Measurements from ENCODE around the gene CRIM1.

Gene CRIM1

DNA sequence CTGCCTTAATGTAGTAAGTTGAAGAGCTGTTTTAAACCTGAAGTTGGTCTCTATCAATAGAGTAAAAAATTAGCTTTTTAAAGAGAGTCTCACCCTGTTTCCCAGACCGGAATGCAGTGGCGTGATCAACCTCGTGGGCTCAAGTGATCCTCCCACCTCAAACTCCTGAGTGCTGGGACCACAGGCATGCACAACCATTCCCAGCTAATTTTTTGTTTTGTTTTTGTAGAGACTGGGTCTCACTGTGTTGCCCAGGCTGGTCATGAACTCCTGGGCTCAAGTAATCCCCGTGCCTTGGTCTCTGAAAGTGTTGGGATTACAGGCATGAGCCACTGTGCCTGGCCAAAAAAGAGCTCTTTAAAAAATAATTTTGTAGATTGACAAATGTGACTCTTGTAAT is 40.3 kb downstream of the CRIM1 start:
- no peak overlapping the region for H3K4me3 ChIP-seq (ENCODE audit: low read depth, low read length)

DNA sequence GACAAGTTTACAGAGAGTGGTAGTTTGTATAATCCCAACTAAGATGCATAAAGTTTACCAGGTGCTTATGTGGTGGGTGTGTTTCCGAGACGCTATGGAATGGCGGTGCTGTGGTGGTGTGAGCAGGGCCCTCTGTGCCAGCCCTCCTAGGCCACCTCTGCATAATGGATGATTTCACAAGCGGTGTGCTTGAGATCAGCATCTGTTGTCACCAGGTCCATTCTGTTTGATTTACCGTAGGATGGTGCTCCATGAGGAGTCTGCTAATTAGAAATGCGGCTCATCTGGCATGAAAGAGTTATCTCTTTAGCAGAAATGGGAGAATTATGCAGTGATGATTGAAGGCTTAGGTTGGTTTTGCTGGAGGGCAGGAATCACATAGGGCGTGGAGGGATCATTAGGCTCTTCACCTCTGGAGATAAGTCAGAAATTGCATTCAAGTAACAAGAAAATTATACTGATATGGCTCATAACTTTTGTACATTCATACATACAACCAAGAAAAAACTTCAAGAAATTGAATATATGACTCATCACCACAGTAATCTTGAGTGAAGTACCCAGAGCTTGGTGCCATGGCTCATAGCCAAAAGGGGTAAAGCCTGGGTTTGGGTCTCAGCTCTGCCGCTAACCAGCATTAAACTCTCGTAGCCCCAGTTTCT is 41.4 kb downstream of the CRIM1 start:
- no peak overlapping the region for H3K4me3 ChIP-seq (ENCODE audit: low read depth, low read length)

DNA sequence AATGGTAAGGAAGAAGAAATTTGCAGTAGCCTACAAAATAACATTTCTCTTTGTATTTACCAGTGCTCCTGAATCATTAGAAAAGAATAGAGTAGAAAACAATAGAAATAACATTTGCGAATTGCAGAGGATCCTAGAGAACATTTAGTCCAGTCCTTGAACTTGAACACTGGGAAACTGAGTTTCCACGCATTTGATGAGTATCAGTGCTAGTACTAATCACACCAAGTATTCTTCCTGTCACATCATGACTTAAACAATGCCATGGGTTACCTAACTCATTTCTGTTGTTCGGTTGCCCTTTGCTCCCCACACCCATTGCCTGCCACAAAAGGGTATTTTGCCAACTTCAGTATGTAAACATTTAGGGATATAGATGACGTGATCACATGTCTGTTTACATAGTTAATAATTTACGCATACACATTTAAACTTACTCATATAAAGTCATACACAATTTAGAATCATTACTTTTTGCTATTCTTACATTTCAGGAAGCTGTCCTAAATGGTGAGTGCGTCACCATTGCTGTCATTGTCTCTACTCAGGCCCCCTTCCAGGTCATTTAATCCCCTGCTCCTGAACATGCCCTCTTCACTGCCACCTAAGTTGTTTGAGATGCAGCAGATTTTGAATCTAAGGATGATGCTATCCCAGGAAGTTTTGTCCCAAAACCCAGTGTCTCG is 42.3 kb downstream of the CRIM1 start:
- no peak overlapping the region for H3K4me3 ChIP-seq (ENCODE audit: low read depth, low read length)

DNA sequence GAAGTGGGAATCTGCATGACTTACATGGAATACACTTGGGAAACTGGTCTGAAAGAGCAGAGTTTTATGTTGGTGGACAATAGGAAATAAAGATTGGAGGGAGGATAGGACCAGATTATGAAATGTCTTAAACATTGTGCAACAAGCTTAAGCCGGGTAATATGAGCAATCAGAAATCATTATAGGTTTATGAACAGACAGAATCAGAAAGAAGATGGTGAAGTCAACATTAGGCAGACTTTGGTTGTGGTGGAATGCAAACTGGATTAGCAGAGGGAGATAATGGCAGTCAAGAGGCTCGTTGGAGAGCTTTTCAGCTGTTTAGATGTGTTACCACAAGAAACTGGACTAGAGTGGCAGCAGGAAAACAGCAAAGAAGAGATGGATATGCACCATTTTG is 43.5 kb downstream of the CRIM1 start:
- H3K4me3 ChIP-seq (ENCODE audit: low read depth, low read length), result no peak overlapping the region

DNA sequence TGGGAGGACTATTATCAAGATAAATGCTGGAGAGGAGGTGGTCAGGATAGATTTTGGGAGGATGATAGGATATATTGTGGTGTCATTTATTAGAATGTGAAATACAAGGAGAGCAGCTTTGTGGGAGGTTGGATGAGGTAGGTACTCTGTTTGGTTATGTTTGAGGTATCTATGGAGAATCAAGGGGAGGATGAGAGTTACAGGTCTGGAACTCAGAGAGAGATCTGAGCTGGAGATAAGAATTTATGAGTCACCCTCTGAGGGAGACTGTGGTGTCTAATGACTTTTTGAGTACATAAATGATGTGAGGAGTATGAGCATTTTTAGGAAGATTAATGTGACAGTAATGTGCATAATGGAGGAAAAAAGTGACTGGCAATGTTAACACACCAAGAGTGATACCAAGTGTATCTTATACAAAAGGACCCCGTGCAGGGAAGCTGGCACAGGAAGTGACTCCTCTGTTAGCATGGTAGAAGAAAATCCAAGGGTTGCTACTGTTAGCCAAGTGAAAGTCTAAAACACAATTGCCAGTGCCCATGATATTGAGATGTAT is 48.2 kb downstream of the CRIM1 start:
- H3K4me3 ChIP-seq (ENCODE audit: low read depth, low read length), result no peak overlapping the region

DNA sequence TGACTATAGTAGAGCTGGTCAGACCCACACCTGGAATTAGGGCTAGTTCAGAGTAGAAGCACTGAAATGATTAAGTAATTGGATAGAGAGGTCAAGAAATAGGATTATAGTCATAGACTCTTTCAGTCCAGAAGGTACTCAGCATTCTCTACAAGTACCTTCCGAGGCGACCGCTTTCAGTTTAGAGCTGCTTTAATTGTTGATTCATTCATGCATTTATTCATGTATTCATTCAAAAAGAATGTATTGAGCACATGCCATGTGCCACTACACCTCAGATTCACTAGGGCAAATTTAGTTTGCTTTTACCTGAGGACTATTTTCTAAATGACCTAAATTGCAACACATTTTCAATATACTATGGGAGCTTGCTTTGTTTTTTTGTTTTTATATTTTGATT is 48.7 kb downstream of the CRIM1 start:
- H3K4me3 ChIP-seq (ENCODE audit: low read depth, low read length), result no peak overlapping the region

DNA sequence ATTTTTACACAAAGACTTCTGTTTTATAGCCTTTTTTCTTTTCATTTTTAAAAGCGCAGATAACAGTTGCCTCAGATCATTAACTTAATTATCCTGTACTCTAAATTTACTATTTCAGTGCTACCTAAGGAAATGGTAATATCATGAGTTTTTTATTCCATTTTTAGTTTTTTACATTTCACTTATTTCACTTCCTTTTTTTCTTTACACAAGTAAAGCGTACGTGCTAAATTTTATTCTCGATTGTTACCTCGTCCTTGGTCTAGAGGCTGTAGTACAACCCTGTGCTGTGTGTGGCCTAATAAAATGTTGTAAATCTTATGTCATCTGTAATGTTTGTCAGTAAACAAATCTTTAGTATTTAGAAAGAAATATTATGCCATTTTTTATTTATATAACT is 49.2 kb downstream of the CRIM1 start:
- H3K4me3 ChIP-seq (ENCODE audit: low read depth, low read length), result no peak overlapping the region

DNA sequence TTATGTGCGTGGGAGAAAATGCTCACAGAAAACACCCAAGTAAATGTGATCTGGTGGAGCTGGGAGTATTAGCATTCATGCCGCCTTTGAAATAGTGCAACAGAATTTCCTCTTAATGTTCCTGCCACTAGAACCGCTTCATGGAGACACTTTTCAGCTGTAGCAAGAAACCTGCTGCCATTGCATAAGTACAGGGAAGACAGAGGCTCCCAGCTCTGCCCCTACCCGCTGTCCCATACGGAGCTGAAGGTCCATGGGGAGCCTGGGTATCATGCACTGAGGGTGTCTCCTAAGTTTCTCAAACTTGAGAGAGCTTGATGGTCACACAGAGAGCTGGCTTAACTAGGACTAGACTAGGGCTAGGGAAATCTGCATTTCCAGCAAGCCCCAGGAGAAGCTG is 49.6 kb downstream of the CRIM1 start:
- H3K4me3 ChIP-seq (ENCODE audit: low read depth, low read length), result no peak overlapping the region

DNA sequence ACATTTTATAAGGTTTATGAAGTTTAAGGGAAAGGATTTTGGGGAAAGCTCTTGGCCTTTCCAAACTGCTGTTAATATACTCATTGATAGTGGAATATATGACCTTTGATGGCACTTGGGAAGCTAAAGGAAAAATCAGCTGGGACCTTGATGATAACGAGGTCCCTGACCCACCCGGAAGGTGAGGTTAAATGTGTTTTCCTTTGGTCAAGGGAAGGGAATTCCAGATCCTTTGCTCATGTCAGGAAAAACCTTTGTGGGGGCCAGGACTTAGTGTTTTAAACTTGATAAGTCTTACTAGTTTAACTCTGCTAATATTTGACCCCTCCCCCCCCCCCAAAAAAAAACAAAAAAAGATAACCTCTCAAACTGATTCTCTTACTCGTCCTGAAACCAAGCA is 50.7 kb downstream of the CRIM1 start:
- H3K4me3 ChIP-seq (ENCODE audit: low read depth, low read length), result no peak overlapping the region

DNA sequence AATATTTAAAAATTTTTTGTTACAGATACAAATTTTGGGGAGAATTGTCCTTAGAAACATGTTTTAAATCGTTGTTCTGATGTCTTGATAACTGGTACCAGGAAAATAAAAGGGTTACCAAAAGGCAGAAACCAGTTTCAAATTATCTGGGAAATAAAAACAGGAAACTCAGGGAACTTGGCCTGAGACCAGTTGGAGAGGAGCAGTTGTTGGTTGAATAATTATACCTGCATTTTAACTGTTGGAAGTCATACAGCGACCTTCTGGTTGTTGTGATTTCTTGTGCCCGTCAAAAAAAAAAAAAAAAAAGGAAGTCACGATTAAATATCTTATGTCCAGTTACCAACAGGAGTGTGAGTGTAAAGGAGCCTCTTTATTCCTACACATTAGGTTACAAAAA is 51.8 kb downstream of the CRIM1 start:
- H3K4me3 ChIP-seq (ENCODE audit: low read depth, low read length), result no peak overlapping the region

DNA sequence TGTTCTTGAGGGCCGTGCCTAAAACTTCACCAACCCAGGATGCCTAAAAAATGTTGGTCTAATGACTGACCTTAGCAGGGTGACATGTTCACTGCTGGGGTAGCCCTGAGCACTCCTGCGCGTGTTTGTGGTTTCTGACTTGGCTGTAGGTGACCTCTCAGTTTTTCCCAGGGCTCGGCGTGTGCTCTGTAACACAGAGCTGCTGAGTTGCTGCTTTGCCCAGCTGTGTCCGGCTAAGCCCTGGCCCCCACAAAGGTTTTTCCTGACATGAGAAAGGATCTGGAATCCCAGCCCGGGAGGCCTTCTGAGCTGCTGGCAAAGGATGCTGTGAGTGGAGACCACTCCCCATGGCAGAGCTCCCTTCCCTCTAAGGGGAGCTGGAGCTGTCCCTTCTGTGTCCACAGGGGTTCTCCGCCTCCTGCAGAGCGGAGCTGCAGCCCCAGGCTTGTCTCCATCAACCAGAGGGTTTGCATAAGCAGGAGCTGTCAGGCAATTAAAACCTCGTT is 52.7 kb downstream of the CRIM1 start:
- H3K4me3 ChIP-seq (ENCODE audit: low read depth, low read length), result no peak overlapping the region

DNA sequence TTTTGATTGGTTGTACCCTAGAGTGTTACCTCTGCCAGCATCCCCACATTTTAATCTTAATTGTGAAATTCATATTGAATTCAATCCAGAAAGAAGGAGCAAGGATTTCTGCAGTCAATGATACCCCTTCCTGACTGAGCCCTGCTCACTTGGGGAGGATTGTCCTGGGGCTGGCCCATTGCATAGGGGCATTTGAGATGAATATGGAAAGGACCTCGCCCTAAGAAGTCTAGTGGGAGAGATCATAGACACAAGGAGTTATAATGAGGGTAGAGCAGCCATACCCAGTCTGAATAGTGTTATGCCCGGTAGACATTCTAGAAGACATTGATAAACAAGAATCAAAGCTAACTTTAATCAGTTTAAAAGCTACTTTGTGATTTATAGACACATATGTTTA is 53.8 kb downstream of the CRIM1 start:
- H3K4me3 ChIP-seq (ENCODE audit: low read depth, low read length), result no peak overlapping the region

DNA sequence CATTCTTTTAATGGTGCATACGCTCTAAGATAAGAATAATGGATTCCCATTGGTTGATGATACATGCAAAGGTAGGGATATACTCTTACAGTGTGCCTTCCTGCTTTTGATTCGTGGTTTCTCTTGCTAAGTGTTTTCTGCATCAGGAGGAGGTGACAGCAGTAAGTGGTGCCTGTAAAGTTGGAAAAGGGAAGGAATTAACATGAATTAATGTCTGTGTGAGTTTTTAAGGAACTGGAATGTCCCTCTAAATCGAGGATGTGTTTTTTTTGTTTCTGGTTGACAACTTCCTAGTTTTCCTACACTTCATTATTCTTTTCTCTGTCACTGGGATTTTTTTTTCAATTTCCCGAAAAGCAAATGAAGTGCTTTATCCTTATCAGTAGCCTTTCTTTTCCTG is 54.4 kb downstream of the CRIM1 start:
- no peak overlapping the region for H3K4me3 ChIP-seq (ENCODE audit: low read depth, low read length)

DNA sequence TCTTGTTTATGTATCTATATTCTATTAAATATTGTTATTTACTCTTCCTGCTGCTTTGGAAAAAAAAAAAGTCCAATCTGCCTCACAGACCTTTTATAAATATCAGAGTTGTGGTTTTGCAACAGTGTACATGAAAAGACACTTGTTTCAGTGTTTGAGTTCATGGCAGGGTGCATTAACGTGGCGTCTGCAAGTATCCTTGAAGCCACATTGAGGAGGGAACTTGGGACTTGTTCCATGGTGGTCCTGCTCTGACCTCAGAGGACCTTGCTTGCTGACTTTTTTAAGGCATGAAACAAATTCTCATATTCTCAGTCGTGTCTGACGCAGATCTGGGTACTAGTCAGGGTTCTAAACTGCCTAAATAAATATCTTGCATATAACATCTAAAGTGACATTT is 55.1 kb downstream of the CRIM1 start:
- H3K4me3 ChIP-seq (ENCODE audit: low read depth, low read length), result no peak overlapping the region

DNA sequence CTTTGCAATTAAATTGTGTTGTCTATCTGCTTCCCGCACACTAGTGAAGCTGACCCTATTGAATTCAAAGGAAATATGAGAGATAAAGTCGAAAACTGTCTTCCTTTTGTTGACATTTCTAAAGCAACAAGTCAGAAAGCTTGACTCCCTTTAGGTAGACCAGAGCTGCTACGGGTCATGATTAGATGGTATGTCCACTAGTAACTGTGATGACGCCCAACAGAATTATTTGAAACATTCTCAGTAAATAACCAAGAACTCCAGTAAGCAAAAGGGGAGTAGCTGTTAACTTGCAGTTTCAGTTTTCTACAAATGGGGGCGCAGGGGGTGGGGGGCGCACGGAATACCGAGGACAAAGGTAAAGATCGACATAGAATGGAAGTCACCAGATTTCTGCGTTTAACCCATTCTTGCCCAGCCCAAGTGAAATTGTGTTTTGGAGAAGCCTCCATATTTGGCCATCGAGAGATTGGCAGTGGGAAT is 56.4 kb downstream of the CRIM1 start:
- H3K4me3 ChIP-seq (ENCODE audit: low read depth, low read length), result no peak overlapping the region

DNA sequence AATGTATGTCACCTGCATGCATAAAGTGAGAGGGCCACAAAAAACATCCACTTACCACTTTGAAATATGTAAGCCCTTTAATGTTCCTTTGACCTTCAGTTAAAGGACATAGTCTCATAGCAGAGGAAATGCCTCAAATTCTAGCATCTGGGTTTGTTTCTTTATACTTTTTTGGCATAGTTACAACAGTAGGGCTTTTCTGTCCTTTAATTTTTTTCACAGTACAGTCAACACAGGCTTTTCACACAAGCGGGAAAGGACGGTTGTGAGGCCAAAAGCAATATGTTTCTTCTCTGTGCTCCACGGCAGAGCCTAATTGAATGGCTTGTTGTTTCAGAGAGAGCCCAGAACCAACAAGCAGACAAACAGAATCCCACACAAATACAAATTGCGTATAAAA is 57.6 kb downstream of the CRIM1 start:
- no peak overlapping the region for H3K4me3 ChIP-seq (ENCODE audit: low read depth, low read length)

DNA sequence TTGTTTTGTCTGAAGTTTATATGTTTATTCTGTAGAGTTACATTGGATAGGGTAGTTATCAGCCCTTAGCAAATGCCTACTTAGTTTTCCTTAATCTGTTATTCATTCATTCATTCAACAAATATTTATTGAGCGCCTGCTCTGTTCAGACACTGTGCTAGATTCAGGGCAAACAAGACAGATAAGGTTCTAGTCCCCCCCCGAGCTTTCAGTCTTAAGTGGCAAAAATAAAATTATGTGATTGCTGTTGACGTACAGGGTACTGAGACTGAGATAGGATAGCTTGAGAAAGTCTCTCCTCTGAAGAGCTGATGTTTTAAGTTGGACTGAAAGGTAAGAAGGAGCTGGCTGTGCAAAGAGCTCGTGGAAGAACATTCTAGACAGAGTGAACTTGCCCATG is 58.7 kb downstream of the CRIM1 start:
- no peak overlapping the region for H3K4me3 ChIP-seq (ENCODE audit: low read depth, low read length)

DNA sequence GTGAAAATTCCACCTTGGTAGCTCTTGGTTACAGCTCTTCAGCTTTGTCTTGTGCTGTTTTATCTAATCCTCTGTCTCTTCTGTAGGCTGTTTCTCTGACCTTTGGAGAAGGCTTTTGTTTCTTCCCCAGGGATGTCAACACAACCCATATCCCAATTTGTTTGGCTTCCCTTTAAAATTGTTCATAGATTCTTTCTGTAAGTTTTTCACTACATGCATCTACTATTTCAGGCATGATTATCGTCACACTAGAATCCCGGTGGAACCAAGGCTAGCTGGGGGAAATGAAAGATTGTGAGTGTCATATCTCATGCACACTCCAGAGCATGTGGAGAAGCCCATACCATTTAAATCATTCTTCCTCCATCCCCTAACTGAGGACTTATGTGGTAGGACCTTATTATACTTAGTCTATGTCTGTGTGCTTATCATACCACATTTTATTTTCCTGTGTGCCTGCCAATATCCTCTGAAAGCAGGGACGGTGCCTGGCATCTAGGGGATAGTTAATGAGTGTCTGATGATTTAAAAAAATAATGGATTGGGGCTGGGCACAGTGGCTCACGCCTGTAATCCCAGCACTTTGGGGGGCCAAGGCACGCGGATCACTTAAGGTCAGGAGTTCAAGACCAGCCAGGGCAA is 59.9 kb downstream of the CRIM1 start:
- H3K4me3 ChIP-seq (ENCODE audit: low read depth, low read length), result no peak overlapping the region

DNA sequence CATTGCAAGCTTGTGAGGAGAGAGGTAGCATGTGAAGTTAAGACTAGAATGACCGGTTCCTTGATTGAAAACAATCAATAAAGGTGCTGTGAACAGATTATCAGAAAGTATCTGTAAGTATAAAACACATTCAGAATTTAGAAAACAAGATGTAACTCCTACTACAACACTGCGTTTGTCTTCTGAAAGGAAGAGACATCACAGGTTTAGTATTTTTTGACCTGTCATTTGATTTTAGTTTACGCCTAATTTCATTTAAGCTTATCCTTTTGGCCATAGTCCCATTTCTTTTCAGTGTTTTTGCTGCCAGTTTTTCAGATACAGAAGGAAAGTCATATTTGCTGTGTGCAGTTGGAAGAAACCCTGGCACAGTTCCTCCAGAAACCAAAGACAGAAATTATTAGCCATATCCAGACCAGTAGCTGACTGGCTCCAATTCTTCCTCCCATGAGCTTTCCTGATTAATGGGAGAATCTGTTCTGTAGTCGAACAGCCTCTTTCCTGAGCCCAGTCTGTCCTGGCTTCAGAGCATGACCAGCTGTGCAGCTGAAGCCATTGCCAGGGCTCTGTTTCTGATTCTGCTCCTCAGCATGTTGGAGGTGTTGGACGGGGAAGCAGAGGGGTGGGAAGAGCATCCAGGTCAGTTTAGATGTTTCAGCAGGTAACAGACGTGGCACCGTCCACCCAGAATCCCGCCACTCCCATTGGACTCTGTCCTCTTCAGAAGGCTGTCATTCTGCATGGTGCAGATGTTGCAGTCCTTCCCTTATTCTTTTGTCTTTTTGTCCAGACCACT is 61.0 kb downstream of the CRIM1 start:
- no peak overlapping the region for H3K4me3 ChIP-seq (ENCODE audit: low read depth, low read length)

DNA sequence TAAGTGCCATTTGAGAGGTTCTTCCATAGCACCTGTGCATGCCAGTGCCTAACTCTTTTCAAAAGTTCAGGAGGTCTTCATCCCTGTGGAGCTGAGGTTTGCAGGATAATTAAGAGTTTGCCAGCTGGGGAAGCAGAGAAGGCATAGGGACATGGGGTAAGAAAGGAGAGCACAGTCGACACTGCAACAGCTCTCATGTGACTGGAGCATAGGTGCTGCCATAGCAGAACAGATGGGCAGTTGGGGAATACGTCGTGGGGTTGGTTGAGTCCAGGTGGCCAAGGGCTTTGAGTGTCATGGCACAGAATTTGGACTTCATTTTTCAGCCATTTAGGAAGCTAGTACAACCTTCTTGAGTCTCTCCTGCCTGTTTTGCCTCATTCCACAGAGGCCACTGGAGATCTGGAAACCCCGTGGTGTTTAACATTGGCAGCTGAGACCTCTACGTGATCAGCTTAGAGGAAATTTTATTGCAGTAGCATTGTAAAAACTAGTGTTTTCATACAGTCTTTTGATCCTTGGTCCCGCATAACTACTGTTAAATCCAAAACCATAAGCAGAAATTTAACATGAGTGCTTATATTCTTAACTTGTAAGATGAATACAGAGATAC is 65.1 kb downstream of the CRIM1 start:
- H3K4me3 ChIP-seq (ENCODE audit: low read depth, low read length), result no peak overlapping the region

DNA sequence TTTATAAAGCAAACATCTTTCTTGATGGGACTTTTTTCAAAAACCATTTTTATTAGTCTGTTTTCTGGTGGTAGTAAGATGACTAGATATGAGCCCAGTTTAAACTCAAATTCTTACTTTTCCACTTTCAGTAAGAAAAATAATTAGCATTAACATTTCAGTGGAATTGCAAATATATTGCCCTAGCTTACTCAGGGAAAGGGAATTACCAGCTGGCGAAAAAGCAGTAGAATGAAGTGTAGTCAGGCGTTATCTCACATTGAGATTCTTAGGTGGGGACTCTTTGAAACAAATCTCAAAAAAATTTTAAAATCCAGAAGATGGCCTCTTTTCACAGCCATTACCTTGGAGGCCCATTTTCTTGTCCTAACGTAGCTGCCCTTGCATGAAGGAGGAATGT is 65.8 kb downstream of the CRIM1 start:
- H3K4me3 ChIP-seq (ENCODE audit: low read depth, low read length), result no peak overlapping the region
